ENCODE measurements around the gene TSPAN9.

Gene TSPAN9

GRCh38 chr12:3317841-3318501, 240.8 kb downstream of the TSPAN9 start:
- peaks cover 2% of the 10 kb centered on the region for H3K4me1 ChIP-seq (ENCODE audit: control insufficient read depth, insufficient read depth, low read length)
- no peak overlapping the region for H3K4me3 ChIP-seq (ENCODE audit: low read length)
- no peak overlapping the region for H3K9ac ChIP-seq (ENCODE audit: low read length)

GRCh38 chr12:3319723-3320492, 242.7 kb downstream of the TSPAN9 start:
- Histone ChIP-seq H3K4me3 (ENCODE audit: low read length) (no peak overlapping the region), H3K27ac (ENCODE audit: low read depth, low read length) (no peak overlapping the region), H3K4me1 (ENCODE audit: control insufficient read depth, insufficient read depth, low read length) (peaks cover 2% of the 10 kb centered on the region), H3K27me3 (ENCODE audit: control insufficient read depth, insufficient read depth, low read length) (no peaks in the 10 kb centered on the region), H3K36me3 (ENCODE audit: control insufficient read depth, insufficient read depth, low read length) (no peaks in the 10 kb centered on the region), H3K9ac (ENCODE audit: low read length) (no peak overlapping the region)

More at GRCh38 chr12:3317841-3318501, 240.8 kb downstream of the TSPAN9 start:
- no peaks in the 10 kb centered on the region for H3K27me3 ChIP-seq (ENCODE audit: control insufficient read depth, insufficient read depth, low read length)
- no peak overlapping the region for H3K27ac ChIP-seq (ENCODE audit: low read depth, low read length)
- H3K36me3 ChIP-seq (ENCODE audit: control insufficient read depth, insufficient read depth, low read length) = no peaks in the 10 kb centered on the region

GRCh38 chr12:3320881-3321509, 243.8 kb downstream of the TSPAN9 start:
- Histone ChIP-seq H3K36me3 (ENCODE audit: control insufficient read depth, insufficient read depth, low read length) (no peaks in the 10 kb centered on the region), H3K4me1 (ENCODE audit: control insufficient read depth, insufficient read depth, low read length) (no peaks in the 10 kb centered on the region), H3K27ac (ENCODE audit: low read depth, low read length) (no peak overlapping the region), H3K4me3 (ENCODE audit: low read length) (no peak overlapping the region), H3K9ac (ENCODE audit: low read length) (no peak overlapping the region), H3K27me3 (ENCODE audit: control insufficient read depth, insufficient read depth, low read length) (no peaks in the 10 kb centered on the region)

- H3K27me3 ChIP-seq (ENCODE audit: control insufficient read depth, insufficient read depth, low read length) = no peaks in the 10 kb centered on the region
- H3K4me1 ChIP-seq (ENCODE audit: control insufficient read depth, insufficient read depth, low read length) = no peaks in the 10 kb centered on the region
- H3K27ac ChIP-seq (ENCODE audit: low read depth, low read length) = no peak overlapping the region
- H3K4me3 ChIP-seq (ENCODE audit: low read length) = no peak overlapping the region
- H3K36me3 ChIP-seq (ENCODE audit: control insufficient read depth, insufficient read depth, low read length) = no peaks in the 10 kb centered on the region
- H3K9ac ChIP-seq (ENCODE audit: low read length) = no peak overlapping the region
Measured at GRCh38 chr12:3321881-3322280, 244.7 kb downstream of the TSPAN9 start.

- H3K27me3 ChIP-seq (ENCODE audit: control insufficient read depth, insufficient read depth, low read length) = no peaks in the 10 kb centered on the region
- no peak overlapping the region for H3K4me3 ChIP-seq (ENCODE audit: low read length)
- H3K4me1 ChIP-seq (ENCODE audit: control insufficient read depth, insufficient read depth, low read length) = no peaks in the 10 kb centered on the region
- H3K36me3 ChIP-seq (ENCODE audit: control insufficient read depth, insufficient read depth, low read length) = no peaks in the 10 kb centered on the region
- no peak overlapping the region for H3K9ac ChIP-seq (ENCODE audit: low read length)
- no peak overlapping the region for H3K27ac ChIP-seq (ENCODE audit: low read depth, low read length)
Measured at GRCh38 chr12:3323002-3323685, 246.0 kb downstream of the TSPAN9 start.

- Histone ChIP-seq H3K9ac (ENCODE audit: low read length) (no peak overlapping the region), H3K36me3 (ENCODE audit: control insufficient read depth, insufficient read depth, low read length) (no peaks in the 10 kb centered on the region), H3K27me3 (ENCODE audit: control insufficient read depth, insufficient read depth, low read length) (no peaks in the 10 kb centered on the region), H3K4me3 (ENCODE audit: low read length) (no peak overlapping the region), H3K4me1 (ENCODE audit: control insufficient read depth, insufficient read depth, low read length) (no peaks in the 10 kb centered on the region), H3K27ac (ENCODE audit: low read depth, low read length) (no peak overlapping the region)
Measured at GRCh38 chr12:3325736-3326135, 248.6 kb downstream of the TSPAN9 start.

- no peak overlapping the region for H3K27ac ChIP-seq (ENCODE audit: low read depth, low read length)
- no peaks in the 10 kb centered on the region for H3K27me3 ChIP-seq (ENCODE audit: control insufficient read depth, insufficient read depth, low read length)
- no peaks in the 10 kb centered on the region for H3K36me3 ChIP-seq (ENCODE audit: control insufficient read depth, insufficient read depth, low read length)
- H3K4me3 ChIP-seq (ENCODE audit: low read length) = no peak overlapping the region
- H3K4me1 ChIP-seq (ENCODE audit: control insufficient read depth, insufficient read depth, low read length) = no peaks in the 10 kb centered on the region
- no peak overlapping the region for H3K9ac ChIP-seq (ENCODE audit: low read length)
Measured at GRCh38 chr12:3326156-3326849, 249.1 kb downstream of the TSPAN9 start.

- no peak overlapping the region for H3K9ac ChIP-seq (ENCODE audit: low read length)
- H3K27me3 ChIP-seq (ENCODE audit: control insufficient read depth, insufficient read depth, low read length) = no peaks in the 10 kb centered on the region
- H3K27ac ChIP-seq (ENCODE audit: low read depth, low read length) = no peak overlapping the region
- no peak overlapping the region for H3K4me3 ChIP-seq (ENCODE audit: low read length)
- H3K36me3 ChIP-seq (ENCODE audit: control insufficient read depth, insufficient read depth, low read length) = no peaks in the 10 kb centered on the region
- no peaks in the 10 kb centered on the region for H3K4me1 ChIP-seq (ENCODE audit: control insufficient read depth, insufficient read depth, low read length)
Measured at GRCh38 chr12:3326850-3327780, 249.9 kb downstream of the TSPAN9 start.

GRCh38 chr12:3328081-3328480, 250.9 kb downstream of the TSPAN9 start:
- Histone ChIP-seq H3K4me3 (ENCODE audit: low read length) (no peak overlapping the region), H3K9ac (ENCODE audit: low read length) (no peak overlapping the region), H3K27me3 (ENCODE audit: control insufficient read depth, insufficient read depth, low read length) (no peaks in the 10 kb centered on the region), H3K27ac (ENCODE audit: low read depth, low read length) (no peak overlapping the region), H3K4me1 (ENCODE audit: control insufficient read depth, insufficient read depth, low read length) (no peaks in the 10 kb centered on the region), H3K36me3 (ENCODE audit: control insufficient read depth, insufficient read depth, low read length) (no peaks in the 10 kb centered on the region)

- Histone ChIP-seq H3K27me3 (ENCODE audit: control insufficient read depth, insufficient read depth, low read length) (no peaks in the 10 kb centered on the region), H3K4me3 (ENCODE audit: low read length) (no peak overlapping the region), H3K36me3 (ENCODE audit: control insufficient read depth, insufficient read depth, low read length) (no peaks in the 10 kb centered on the region), H3K4me1 (ENCODE audit: control insufficient read depth, insufficient read depth, low read length) (no peaks in the 10 kb centered on the region), H3K27ac (ENCODE audit: low read depth, low read length) (no peak overlapping the region), H3K9ac (ENCODE audit: low read length) (no peak overlapping the region)
Measured at GRCh38 chr12:3328571-3328970, 251.4 kb downstream of the TSPAN9 start.

GRCh38 chr12:3329361-3329760, 252.2 kb downstream of the TSPAN9 start:
- no peak overlapping the region for H3K27ac ChIP-seq (ENCODE audit: low read depth, low read length)
- H3K36me3 ChIP-seq (ENCODE audit: control insufficient read depth, insufficient read depth, low read length) = no peaks in the 10 kb centered on the region
- no peak overlapping the region for H3K4me3 ChIP-seq (ENCODE audit: low read length)
- no peak overlapping the region for H3K9ac ChIP-seq (ENCODE audit: low read length)
- no peaks in the 10 kb centered on the region for H3K4me1 ChIP-seq (ENCODE audit: control insufficient read depth, insufficient read depth, low read length)
- no peaks in the 10 kb centered on the region for H3K27me3 ChIP-seq (ENCODE audit: control insufficient read depth, insufficient read depth, low read length)
